ENCODE results near the gene SGSH.
"Not testable (repeated sequence)": the region's sequence is repeated elsewhere in the genome, so short reads cannot be mapped to it uniquely, and the experiment has no call there.

The SGSH gene
- 15.1 to 75.4 (median 29.6) reads per million in 17 experiments for total RNA-seq

- DNase-seq = peak; percentile 85 to 95 (median 90)
These were observed at the start of gene SGSH, which contains the start of gene SLC26A11 for GRCh38 chr17:80220054-80220735. Gene SGSH (minus strand): TSS chr17:80220333. CDS start chr17:80220313, 20 bp downstream. Gene SLC26A11 (plus strand): TSS chr17:80220427. CDS start chr17:80221561, 1,134 bp downstream.

- no peak for DNase-seq
These were observed 49.3 kb upstream of the SGSH start for GRCh38 chr17:80269405-80269807.

- no peak for DNase-seq
These were observed 48.3 kb upstream of the SGSH start for GRCh38 chr17:80268427-80268826.

GRCh38 chr17:80267391-80267790, 47.3 kb upstream of the SGSH start:
- no peak for DNase-seq

GRCh38 chr17:80265205-80266068, 45.3 kb upstream of the SGSH start:
- no peak for DNase-seq

- DNase-seq = peak in 3 of 4 experiments; percentile 29 to 63 (median 42)
These were observed 44.3 kb upstream of the SGSH start for GRCh38 chr17:80264205-80265075.

GRCh38 chr17:80263253-80264204, 43.4 kb upstream of the SGSH start:
- peak; percentile 87 to 94 (median 91) for DNase-seq

- DNase-seq = no peak
These were observed 42.7 kb upstream of the SGSH start for GRCh38 chr17:80262775-80263244.

- DNase-seq = no peak
These were observed 42.2 kb upstream of the SGSH start for GRCh38 chr17:80262291-80262690.

GRCh38 chr17:80261895-80262279, 41.8 kb upstream of the SGSH start:
- no peak for DNase-seq

- DNase-seq = peak; percentile 35 to 58 (median 49)
These were observed 41.2 kb upstream of the SGSH start for GRCh38 chr17:80261159-80261894.

- peak; percentile 50 to 76 (median 64) for DNase-seq
These were observed 40.6 kb upstream of the SGSH start, which contains the start of gene RNF213 for GRCh38 chr17:80260791-80261158. Gene RNF213 (plus strand): TSS chr17:80260852. CDS start chr17:80263682, 2,830 bp downstream.

GRCh38 chr17:80260069-80260535, 40.0 kb upstream of the SGSH start:
- DNase-seq = peak; percentile 81 to 94 (median 87)

GRCh38 chr17:80259457-80260068, 39.4 kb upstream of the SGSH start:
- DNase-seq = no peak

GRCh38 chr17:80258296-80258695, 38.2 kb upstream of the SGSH start:
- not testable (repeated sequence) for DNase-seq

- no peak for DNase-seq
These were observed 37.6 kb upstream of the SGSH start for GRCh38 chr17:80257716-80258213.

GRCh38 chr17:80256034-80256350, 35.9 kb upstream of the SGSH start:
- no peak for DNase-seq

- peak; percentile 52 to 73 (median 66) for DNase-seq
These were observed 34.5 kb upstream of the SGSH start for GRCh38 chr17:80254396-80255251.

All from suppressor macrophage (primary cell).